ENCODE results near the gene PBX1.

Gene PBX1

GRCh38 chr1:164805399-164805798, 246.4 kb downstream of the PBX1 start:
- no peak overlapping the region for H4K8ac ChIP-seq (ENCODE audit: low read depth, low read length)
- H3K36me3 ChIP-seq (replicated peaks in 1 of 2; ENCODE audit: control insufficient read depth in 2 of 2, insufficient read depth in 2 of 2, low read length in 2 of 2), result peaks cover 5 to 80% of the 10 kb centered on the region in 2 donors
- H4K91ac ChIP-seq (ENCODE audit: low read depth, low read length, poor library complexity), result no peak overlapping the region
- H3K4ac ChIP-seq (ENCODE audit: low read length), result no peak overlapping the region
- no peak overlapping the region for H2BK15ac ChIP-seq (ENCODE audit: low read length)
- H2AK5ac ChIP-seq (ENCODE audit: low read depth, low read length), result no peak overlapping the region
- H2AFZ ChIP-seq (ENCODE audit: low read length), result no peak overlapping the region
- no peak overlapping the region for H3K4me3 ChIP-seq (ENCODE audit: low read length in 2 of 2)
- H3K27me3 ChIP-seq (ENCODE audit: control insufficient read depth in 3 of 3, insufficient read depth in 3 of 3, low read depth in 1 of 3, low read length in 3 of 3), result no peaks in the 10 kb centered on the region
- H2BK120ac ChIP-seq (ENCODE audit: low read depth, low read length), result no peak overlapping the region
- no peak overlapping the region for H3K18ac ChIP-seq (ENCODE audit: low read length)
- no peak overlapping the region for H3K27ac ChIP-seq (replicated peaks; ENCODE audit: low read length)
- WGBS, 2 donors (ENCODE audit: extremely low coverage in 2 of 2, insufficient read length in 2 of 2, insufficient replicate concordance in 1 of 2), result no CpG with 5 or more reads among the region's 4 CpGs
- peaks cover 0 to 7% of the 10 kb centered on the region in 2 donors for H3K4me1 ChIP-seq (ENCODE audit: control insufficient read depth in 2 of 2, insufficient read depth in 1 of 2, low read depth in 1 of 2, low read length in 2 of 2)
- no peak overlapping the region for H3K14ac ChIP-seq (ENCODE audit: low read length)
- H3K79me1 ChIP-seq (ENCODE audit: low read depth, low read length), result no peaks in the 10 kb centered on the region
- H3K9me3 ChIP-seq (replicated peaks in 1 of 2; ENCODE audit: control insufficient read depth in 2 of 2, insufficient read depth in 1 of 2, low read depth in 1 of 2, low read length in 2 of 2), result no peaks in the 10 kb centered on the region
- no peak for DNase-seq (ENCODE audit: low spot score)
- no peak overlapping the region for H3K4me2 ChIP-seq (ENCODE audit: insufficient read depth, low read length, poor library complexity, severe bottlenecking)
- H2BK12ac ChIP-seq (ENCODE audit: low read length), result no peak overlapping the region
- H3K9ac ChIP-seq (ENCODE audit: low read depth, low read length, poor library complexity), result no peak overlapping the region
- H2BK5ac ChIP-seq (ENCODE audit: low read length), result no peak overlapping the region
- no peak overlapping the region for H3K23ac ChIP-seq (ENCODE audit: low read depth, low read length, poor library complexity)

DNA sequence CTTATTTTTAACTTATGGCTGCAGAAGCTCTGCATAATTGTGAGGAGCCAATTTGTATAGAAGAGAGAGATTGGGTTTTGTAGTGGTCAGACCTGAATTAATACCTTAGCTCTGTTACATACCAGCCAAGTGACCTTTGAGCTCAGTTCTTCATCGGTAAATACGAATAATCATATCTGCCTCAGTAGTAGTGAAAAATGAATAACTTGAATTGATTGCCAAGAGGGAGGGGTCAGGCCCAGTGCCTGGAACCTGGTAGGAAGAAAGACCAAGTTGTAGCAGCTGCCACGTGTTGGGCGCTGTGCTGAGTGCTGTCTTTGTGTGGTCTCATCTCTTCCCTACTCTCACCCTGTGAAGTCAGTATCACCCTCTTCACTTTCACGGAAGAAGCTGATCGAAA, 247.5 kb downstream of the PBX1 start:
- Histone ChIP-seq H3K79me1 (ENCODE audit: low read depth, low read length) (no peaks in the 10 kb centered on the region), H2AFZ (ENCODE audit: low read length) (no peak overlapping the region), H3K9ac (ENCODE audit: low read depth, low read length, poor library complexity) (no peak overlapping the region), H3K23ac (ENCODE audit: low read depth, low read length, poor library complexity) (no peak overlapping the region), H3K18ac (ENCODE audit: low read length) (no peak overlapping the region), H3K9me3 (replicated peaks in 1 of 2; ENCODE audit: control insufficient read depth in 2 of 2, insufficient read depth in 1 of 2, low read depth in 1 of 2, low read length in 2 of 2) (no peaks in the 10 kb centered on the region), H2BK5ac (ENCODE audit: low read length) (no peak overlapping the region), H4K8ac (ENCODE audit: low read depth, low read length) (no peak overlapping the region), H4K91ac (ENCODE audit: low read depth, low read length, poor library complexity) (no peak overlapping the region), H2BK12ac (ENCODE audit: low read length) (no peak overlapping the region), H3K36me3 (replicated peaks in 1 of 2; ENCODE audit: control insufficient read depth in 2 of 2, insufficient read depth in 2 of 2, low read length in 2 of 2) (peaks cover 5 to 80% of the 10 kb centered on the region in 2 donors), H3K4me2 (ENCODE audit: insufficient read depth, low read length, poor library complexity, severe bottlenecking) (no peak overlapping the region), H3K4me1 (ENCODE audit: control insufficient read depth in 2 of 2, insufficient read depth in 1 of 2, low read depth in 1 of 2, low read length in 2 of 2) (peaks cover 0 to 5% of the 10 kb centered on the region in 2 donors), H3K27ac (replicated peaks; ENCODE audit: low read length) (no peak overlapping the region), H3K14ac (ENCODE audit: low read length) (no peak overlapping the region), H2BK15ac (ENCODE audit: low read length) (no peak overlapping the region), H2BK120ac (ENCODE audit: low read depth, low read length) (no peak overlapping the region), H2AK5ac (ENCODE audit: low read depth, low read length) (no peak overlapping the region), H3K4ac (ENCODE audit: low read length) (no peak overlapping the region), H3K27me3 (ENCODE audit: control insufficient read depth in 3 of 3, insufficient read depth in 3 of 3, low read depth in 1 of 3, low read length in 3 of 3) (no peaks in the 10 kb centered on the region), H3K4me3 (ENCODE audit: low read length in 2 of 2) (no peak overlapping the region)
- no CpG with 5 or more reads among the region's 6 CpGs for WGBS, 2 donors (ENCODE audit: extremely low coverage in 2 of 2, insufficient read length in 2 of 2, insufficient replicate concordance in 1 of 2)
- DNase-seq (ENCODE audit: low spot score), result no peak

- no peak for DNase-seq (ENCODE audit: low spot score)
- Histone ChIP-seq H2AK5ac (ENCODE audit: low read depth, low read length) (no peak overlapping the region), H3K27ac (replicated peaks; ENCODE audit: low read length) (no peak overlapping the region), H3K27me3 (ENCODE audit: control insufficient read depth in 3 of 3, insufficient read depth in 3 of 3, low read depth in 1 of 3, low read length in 3 of 3) (no peaks in the 10 kb centered on the region), H3K4me1 (ENCODE audit: control insufficient read depth in 2 of 2, insufficient read depth in 1 of 2, low read depth in 1 of 2, low read length in 2 of 2) (no peaks in the 10 kb centered on the region), H3K18ac (ENCODE audit: low read length) (no peak overlapping the region), H2BK5ac (ENCODE audit: low read length) (no peak overlapping the region), H4K8ac (ENCODE audit: low read depth, low read length) (no peak overlapping the region), H2AFZ (ENCODE audit: low read length) (no peak overlapping the region), H2BK12ac (ENCODE audit: low read length) (no peak overlapping the region), H3K4me3 (ENCODE audit: low read length in 2 of 2) (no peak overlapping the region), H3K4me2 (ENCODE audit: insufficient read depth, low read length, poor library complexity, severe bottlenecking) (no peak overlapping the region), H3K9me3 (replicated peaks in 1 of 2; ENCODE audit: control insufficient read depth in 2 of 2, insufficient read depth in 1 of 2, low read depth in 1 of 2, low read length in 2 of 2) (no peaks in the 10 kb centered on the region), H4K91ac (ENCODE audit: low read depth, low read length, poor library complexity) (no peak overlapping the region), H3K23ac (ENCODE audit: low read depth, low read length, poor library complexity) (no peak overlapping the region), H2BK120ac (ENCODE audit: low read depth, low read length) (no peak overlapping the region), H3K36me3 (replicated peaks in 1 of 2; ENCODE audit: control insufficient read depth in 2 of 2, insufficient read depth in 2 of 2, low read length in 2 of 2) (peaks cover 0 to 70% of the 10 kb centered on the region in 2 donors), H3K79me1 (ENCODE audit: low read depth, low read length) (no peaks in the 10 kb centered on the region), H2BK15ac (ENCODE audit: low read length) (no peak overlapping the region), H3K14ac (ENCODE audit: low read length) (no peak overlapping the region), H3K4ac (ENCODE audit: low read length) (no peak overlapping the region), H3K9ac (ENCODE audit: low read depth, low read length, poor library complexity) (no peak overlapping the region)
- no CpG with 5 or more reads among the region's 1 CpG for WGBS, 2 donors (ENCODE audit: extremely low coverage in 2 of 2, insufficient read length in 2 of 2, insufficient replicate concordance in 1 of 2)
Measured at GRCh38 chr1:164813776-164814175, 254.8 kb downstream of the PBX1 start.

DNA sequence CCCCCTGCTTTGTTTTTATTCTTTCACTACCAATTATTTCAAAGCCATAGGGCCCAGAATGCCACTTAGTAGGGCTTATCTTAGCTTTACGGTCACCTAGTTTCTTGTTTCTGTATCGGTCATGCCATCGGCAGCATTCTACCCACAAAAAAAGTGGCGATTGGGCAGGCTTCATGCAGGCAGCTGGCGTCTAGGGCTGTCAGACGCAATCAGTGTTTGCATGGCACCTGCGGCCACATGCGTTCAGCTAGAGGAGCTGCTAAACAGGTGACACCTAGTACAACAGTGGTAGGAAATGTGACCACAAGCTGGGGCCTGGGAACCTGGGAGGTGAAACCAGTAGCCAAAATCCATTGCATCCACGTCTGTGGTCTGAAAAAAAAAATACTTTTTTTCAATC, 262.7 kb downstream of the PBX1 start:
- H3K23ac ChIP-seq (ENCODE audit: low read depth, low read length, poor library complexity), result no peak overlapping the region
- no peak overlapping the region for H2BK12ac ChIP-seq (ENCODE audit: low read length)
- no peak overlapping the region for H2BK15ac ChIP-seq (ENCODE audit: low read length)
- DNase-seq (ENCODE audit: low spot score), result no peak
- H2AFZ ChIP-seq (ENCODE audit: low read length), result no peak overlapping the region
- H3K79me1 ChIP-seq (ENCODE audit: low read depth, low read length), result no peaks in the 10 kb centered on the region
- no peak overlapping the region for H4K8ac ChIP-seq (ENCODE audit: low read depth, low read length)
- no peak overlapping the region for H3K4me2 ChIP-seq (ENCODE audit: insufficient read depth, low read length, poor library complexity, severe bottlenecking)
- no peak overlapping the region for H2BK5ac ChIP-seq (ENCODE audit: low read length)
- no peak overlapping the region for H4K91ac ChIP-seq (ENCODE audit: low read depth, low read length, poor library complexity)
- H2AK5ac ChIP-seq (ENCODE audit: low read depth, low read length), result no peak overlapping the region
- H3K4ac ChIP-seq (ENCODE audit: low read length), result no peak overlapping the region
- no peak overlapping the region for H3K14ac ChIP-seq (ENCODE audit: low read length)
- H3K18ac ChIP-seq (ENCODE audit: low read length), result no peak overlapping the region
- H3K9ac ChIP-seq (ENCODE audit: low read depth, low read length, poor library complexity), result no peak overlapping the region
- no peak overlapping the region for H3K27ac ChIP-seq (replicated peaks; ENCODE audit: low read length)
- no peaks in the 10 kb centered on the region for H3K27me3 ChIP-seq (ENCODE audit: control insufficient read depth in 3 of 3, insufficient read depth in 3 of 3, low read depth in 1 of 3, low read length in 3 of 3)
- H3K9me3 ChIP-seq (replicated peaks in 1 of 2; ENCODE audit: control insufficient read depth in 2 of 2, insufficient read depth in 1 of 2, low read depth in 1 of 2, low read length in 2 of 2), result no peaks in the 10 kb centered on the region
- WGBS, 2 donors (ENCODE audit: extremely low coverage in 2 of 2, insufficient read length in 2 of 2, insufficient replicate concordance in 1 of 2), result no CpG with 5 or more reads among the region's 9 CpGs
- H3K36me3 ChIP-seq (replicated peaks in 1 of 2; ENCODE audit: control insufficient read depth in 2 of 2, insufficient read depth in 2 of 2, low read length in 2 of 2), result peaks cover 9 to 72% of the 10 kb centered on the region in 2 donors
- no peak overlapping the region for H2BK120ac ChIP-seq (ENCODE audit: low read depth, low read length)
- H3K4me3 ChIP-seq (ENCODE audit: low read length in 2 of 2), result peak overlapping the region in 1 of 2 donors; percentile 59
- H3K4me1 ChIP-seq (ENCODE audit: control insufficient read depth in 2 of 2, insufficient read depth in 1 of 2, low read depth in 1 of 2, low read length in 2 of 2), result peaks cover 0 to 8% of the 10 kb centered on the region in 2 donors
